GM04503 (cell line): ENCODE measurements around the gene PRSS23.
"Not testable (repeated sequence)": the region's sequence is repeated elsewhere in the genome, so short reads cannot be mapped to it uniquely, and the experiment has no call there.

Experiments
- DNase-seq: peaks from one replicate; pipeline ENCODE4 v3.0.0-alpha.2; 2012; ENCODE audit warnings: low read depth

The PRSS23 gene

GRCh38 chr11:86814775-86815174, 14.4 kb downstream of the PRSS23 start:
- DNase-seq, result no peak

GRCh38 chr11:86815726-86816125, 15.4 kb downstream of the PRSS23 start:
- no peak for DNase-seq

DNA sequence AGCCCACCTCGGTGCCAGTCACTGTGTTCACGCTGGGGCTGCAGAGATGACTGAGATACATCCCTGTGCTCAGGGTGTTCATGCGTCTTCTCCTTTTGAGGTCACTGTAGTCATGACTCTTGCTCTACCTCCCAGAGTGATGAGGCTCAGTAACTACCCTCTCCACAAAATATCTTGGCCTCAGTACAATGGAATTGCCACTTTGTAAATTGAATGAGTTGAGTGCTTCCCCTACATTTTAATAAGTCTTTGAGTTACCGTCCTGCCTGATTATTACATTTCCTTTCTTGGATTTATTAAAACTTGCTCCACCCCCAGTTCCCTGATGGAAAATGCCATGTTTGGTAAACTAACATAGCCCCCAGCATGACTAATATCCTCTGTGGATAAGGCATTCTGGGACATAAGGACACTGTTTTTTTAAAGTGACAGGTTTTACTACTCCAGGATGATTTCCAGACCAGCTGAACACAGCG, 15.9 kb downstream of the PRSS23 start:
- DNase-seq, result no peak

DNA sequence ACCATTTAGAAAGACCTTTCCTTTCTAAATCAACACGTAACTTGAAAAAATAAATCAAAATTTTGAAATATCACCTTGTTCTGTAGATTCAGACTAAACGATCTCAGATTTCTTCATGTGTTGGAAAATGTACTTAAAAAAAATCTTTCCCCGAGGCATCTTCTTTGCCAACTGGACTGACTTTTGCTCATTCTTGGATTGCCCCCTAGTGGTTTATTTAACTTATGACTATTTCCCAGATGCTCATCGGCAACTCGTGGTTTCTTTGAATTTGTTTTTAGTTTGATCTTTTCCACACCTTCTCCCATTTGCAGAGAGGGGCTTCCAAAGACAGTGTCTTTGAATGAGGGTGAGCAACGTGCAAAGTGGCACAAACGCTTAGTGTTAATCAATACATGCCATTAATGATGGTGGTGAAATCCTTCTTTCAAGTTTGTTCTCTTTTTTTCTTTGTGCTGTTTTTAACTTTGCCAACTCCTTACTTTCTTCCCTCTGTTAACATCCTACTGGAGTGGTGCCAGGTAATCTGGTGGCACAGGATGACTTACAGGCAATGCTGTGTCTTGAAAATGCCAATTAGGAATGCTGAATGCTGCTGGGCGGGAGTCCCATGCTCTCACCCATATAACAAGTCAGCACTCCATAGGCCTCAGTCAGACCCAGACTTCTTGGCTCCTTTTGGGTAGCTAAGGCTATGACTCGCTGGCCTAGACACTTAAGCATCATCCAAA, 18.3 kb downstream of the PRSS23 start:
- DNase-seq, result no peak

DNA sequence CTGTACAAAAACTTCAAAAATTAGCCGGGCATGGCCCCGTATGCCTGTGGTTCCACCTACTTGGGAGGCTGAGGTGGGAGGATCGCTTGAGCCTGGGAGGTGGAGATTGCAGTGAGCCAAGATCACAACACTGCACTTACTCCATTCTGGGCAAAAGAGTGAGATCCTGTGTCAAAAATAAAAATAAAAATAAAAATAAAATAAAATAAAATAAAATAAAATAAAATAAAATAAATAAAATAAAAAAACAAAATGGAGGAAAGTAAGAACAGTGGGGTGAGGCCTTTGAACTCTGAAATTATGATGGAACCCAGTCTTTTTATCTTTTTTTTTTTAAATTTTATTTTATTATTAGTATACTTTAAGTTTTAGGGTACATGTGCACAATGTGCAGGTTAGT, 23.8 kb downstream of the PRSS23 start:
- DNase-seq, result not testable (repeated sequence)

DNA sequence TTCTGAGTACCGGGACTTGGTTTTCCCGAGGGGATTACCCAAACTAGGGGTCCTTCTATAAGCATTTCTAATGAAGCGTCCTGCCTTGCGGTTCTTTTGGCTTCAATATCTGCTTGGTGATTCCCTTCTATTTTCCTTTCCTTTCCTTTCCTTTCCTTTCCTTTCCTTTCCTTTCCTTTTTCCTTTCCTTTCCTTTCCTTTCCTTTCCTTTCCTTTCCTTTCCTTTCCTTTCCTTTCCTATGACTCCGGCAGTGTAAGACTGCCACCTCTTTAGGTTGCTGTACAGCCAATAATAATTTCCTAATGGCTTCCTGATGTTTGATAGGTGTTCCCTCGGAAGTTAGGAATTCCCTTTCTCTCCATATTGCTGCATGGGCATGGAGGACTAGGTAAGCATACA, 34.0 kb downstream of the PRSS23 start:
- not testable (repeated sequence) for DNase-seq

DNA sequence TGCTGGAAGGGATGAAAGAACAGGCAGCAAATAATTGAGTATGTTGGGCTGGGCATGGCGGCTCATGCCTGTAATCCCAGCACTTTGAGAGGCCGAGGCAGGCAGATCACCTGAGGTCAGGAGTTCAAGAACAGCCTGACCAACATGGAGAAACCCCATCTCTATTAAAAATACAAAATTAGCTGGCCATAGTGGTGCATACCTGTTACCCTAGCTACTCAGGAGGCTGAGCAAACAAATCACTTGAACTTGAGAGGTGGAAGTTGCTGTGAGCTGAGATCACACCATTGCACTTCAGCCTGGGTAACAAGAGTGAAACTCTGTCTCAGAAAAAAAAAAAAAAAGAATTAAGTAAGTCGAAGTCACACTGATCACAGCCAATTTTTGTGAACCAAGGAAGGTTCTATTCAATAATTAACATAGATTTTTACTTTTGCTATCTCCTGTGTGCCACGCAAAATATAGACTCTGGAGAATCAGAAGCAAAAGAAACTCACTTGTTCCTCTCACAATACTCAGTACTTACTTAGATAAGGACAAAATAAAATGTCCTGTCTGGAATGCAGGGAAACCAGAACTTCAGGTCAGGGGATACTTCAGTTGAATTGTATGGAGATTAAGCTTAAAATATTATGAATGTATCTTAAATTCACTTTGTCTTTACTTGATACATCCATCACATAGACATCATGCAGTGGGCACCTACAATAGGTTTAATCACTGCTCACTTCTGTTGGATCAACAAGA, 44.6 kb downstream of the PRSS23 start:
- DNase-seq, result not testable (repeated sequence)

GRCh38 chr11:86848132-86848531, 47.8 kb downstream of the PRSS23 start:
- DNase-seq, result no peak

DNA sequence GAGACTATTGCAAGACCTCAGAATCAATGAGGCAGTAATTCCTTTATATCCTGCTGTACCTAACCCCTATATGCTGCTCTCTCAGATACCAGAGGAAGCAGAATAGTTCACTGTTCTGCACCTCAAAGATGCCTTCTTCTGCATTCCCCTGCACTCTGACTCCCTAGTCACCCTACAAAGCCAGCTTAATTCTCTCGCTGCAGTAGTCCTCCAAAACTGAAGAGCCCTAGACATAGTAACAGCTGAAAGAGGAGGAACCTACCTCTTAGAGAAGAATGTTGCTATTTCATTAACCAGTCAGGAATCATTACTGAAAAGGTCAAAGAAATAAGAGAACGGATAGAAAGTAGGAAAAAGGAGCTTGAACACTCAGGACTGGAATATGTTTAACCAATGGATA, 49.3 kb downstream of the PRSS23 start:
- no peak for DNase-seq
